GM19372 (cell line): ENCODE results near the gene SIRT7.
A peak's percentile ranks its signal among the peaks of the same experiment; 100 is the strongest.
"Not testable (repeated sequence)": the region's sequence is repeated elsewhere in the genome, so short reads cannot be mapped to it uniquely, and the experiment has no call there.

Experiments
- ATAC-seq: cut with Tn5 transposase; IDR thresholded peaks from one replicate; pipeline ENCODE4 v1.9.1; 2021; ENCODE audit warnings: mild to moderate bottlenecking, low read depth, moderate library complexity; ENCODE audit not compliant: unreplicated experiment

Gene SIRT7

GRCh38 chr17:81921996-81922565 lies 4.1 kb upstream of the SIRT7 start:
- ATAC-seq = no peak

- no peak for ATAC-seq
Measured at GRCh38 chr17:81921537-81921862, 3.5 kb upstream of the SIRT7 start.

DNA sequence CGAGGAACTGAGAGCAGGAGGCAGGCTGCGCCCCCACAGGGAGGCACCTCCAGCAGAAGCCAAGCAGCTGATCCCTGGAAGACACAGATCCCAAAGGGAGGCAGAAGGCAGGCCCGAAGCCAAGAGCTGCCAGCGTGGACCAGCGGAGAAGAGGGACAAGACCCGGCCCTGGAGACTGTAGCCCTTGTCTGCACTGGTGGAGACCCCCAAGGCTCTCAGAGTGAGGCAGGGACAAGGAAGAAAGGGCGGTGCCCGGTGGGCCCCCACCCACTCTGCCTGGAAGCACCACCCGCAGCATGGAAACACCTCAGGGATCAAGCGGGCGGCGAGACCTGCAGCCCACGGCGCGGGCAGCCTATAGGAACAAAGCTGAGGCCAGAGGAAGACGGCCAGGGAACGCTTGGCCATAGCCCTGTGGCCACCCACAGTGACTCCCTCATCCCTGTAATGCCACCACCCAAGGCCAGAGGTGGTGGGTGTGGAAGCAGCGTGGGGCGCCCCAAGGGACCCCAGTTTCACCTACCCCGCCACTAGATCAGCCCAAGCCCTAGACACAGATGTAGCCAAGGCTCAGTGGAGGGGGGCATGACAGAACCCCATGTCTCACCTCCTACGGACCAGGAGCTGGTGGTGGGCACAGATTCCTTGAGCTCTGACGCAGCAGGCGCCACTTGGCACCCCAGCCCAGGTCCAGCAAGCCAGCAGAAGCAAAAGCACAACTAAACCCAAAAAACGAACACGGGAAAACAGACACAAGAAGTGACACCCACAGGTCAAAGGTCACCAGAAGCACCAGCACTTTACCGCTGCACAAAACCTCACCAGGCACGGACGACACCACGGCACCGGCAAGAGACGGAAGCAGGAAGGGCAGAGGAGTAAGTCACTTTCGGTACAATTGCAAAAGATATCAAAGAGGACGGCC lies 2.9 kb upstream of the SIRT7 start:
- no peak for ATAC-seq

DNA sequence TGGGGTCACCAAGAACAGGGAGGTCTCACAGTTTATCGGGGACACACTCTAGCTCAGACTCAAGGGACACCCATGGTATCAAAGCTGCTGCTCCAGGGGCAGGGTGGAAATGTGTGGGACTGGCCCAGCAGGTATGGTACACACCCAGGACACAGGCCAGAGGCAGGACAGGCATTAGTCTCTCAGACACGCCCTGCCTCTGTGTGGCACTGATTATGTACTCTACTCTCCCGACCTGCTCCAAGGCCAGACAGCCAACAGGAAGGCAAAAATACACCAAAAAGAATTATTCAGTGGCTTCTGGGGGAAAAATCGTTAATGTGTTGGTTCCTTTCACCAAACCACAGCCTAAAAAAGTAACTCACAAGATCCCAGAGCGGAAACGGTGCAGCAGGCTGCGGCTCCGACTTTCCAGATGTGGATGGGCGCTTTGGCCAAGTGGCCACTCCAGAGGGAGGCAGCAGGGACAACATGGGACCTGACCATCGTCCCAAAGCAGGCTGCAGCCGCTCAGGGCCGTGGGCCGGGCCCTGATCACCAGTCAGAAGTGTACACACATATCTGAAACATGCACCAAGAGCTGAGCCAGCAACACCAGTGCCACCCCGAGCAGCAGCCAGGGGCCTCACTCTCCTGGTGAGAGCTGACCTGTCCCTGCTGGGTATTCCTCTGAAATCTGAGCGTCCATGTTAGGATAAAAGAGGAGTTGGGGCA lies 1.0 kb upstream of the SIRT7 start:
- ATAC-seq = no peak

GRCh38 chr17:81918333-81918669 lies 325 bp upstream of the SIRT7 start:
- ATAC-seq = not testable (repeated sequence)

DNA sequence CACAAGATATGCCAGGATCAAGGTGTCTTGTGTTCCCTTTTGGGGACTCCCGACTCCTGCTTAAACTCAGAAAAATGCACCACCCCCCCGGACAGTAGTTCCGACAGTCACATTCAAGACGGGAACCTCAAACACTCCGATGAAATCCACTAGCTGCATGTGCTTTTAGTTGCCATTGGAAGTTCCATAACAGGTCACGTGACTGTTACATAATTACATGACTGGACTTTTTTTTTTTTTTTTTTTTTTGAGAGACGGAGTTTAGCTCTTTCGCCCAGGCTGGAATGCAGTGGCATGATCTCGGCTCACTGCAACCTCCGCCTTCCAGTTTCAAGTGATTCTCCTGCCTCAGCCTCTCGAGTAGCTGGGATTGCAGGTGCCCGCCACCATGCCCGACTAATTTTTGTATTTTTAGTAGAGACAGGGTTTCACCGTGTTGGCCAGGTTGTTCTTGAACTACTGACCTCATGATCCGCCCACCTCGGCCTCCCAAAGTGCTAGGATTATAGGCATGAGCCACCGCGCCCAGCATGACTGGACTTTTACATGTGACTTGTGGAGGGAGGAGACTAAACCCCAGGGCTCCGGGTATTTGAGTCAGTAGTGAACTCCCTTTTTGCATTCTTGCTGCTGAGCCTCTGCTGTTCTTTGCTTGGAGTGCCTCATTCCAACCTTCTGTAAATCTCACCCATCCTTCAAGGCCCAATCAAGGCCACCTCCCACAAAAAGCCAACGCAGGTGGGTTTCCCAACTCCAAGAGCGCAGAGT lies 1.6 kb downstream of the SIRT7 start:
- ATAC-seq = no peak

GRCh38 chr17:81915331-81915730 lies 2.6 kb downstream of the SIRT7 start:
- no peak for ATAC-seq

GRCh38 chr17:81914103-81914850 lies 3.7 kb downstream of the SIRT7 start:
- no peak for ATAC-seq

DNA sequence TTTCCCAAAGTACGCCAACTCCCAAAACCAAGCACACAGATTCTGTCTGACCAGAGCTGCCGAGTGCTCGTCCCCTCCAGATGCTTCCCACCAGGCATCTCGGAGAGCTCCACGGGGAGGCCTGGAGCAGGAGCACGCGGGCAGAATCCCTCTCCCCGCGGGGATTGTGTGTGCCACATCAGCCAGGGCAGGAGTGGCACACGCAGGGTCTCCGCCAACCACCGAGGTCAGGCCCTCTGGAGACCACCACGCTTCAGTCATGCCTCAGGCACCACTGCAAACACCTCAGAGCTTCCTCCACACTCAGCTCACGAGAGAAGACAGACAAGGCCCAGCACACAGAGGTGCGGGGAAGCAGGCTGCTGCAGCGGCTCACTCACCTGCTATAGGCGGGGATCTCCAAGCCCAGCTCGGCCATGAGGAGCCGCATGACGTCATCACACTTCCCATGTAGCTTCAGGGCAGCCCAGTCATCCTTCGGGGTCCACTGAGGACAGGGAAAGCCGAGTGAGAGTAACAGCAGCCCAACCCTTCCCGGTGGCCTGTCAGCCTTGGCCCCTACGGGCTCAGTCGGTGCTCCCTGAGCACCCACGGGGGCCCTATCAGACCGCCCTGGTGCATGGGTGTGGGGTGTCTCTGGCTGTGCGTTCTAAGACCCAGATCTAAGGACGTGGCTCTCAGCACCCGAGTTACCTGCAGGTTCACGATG lies 4.4 kb downstream of the SIRT7 start:
- ATAC-seq = no peak

DNA sequence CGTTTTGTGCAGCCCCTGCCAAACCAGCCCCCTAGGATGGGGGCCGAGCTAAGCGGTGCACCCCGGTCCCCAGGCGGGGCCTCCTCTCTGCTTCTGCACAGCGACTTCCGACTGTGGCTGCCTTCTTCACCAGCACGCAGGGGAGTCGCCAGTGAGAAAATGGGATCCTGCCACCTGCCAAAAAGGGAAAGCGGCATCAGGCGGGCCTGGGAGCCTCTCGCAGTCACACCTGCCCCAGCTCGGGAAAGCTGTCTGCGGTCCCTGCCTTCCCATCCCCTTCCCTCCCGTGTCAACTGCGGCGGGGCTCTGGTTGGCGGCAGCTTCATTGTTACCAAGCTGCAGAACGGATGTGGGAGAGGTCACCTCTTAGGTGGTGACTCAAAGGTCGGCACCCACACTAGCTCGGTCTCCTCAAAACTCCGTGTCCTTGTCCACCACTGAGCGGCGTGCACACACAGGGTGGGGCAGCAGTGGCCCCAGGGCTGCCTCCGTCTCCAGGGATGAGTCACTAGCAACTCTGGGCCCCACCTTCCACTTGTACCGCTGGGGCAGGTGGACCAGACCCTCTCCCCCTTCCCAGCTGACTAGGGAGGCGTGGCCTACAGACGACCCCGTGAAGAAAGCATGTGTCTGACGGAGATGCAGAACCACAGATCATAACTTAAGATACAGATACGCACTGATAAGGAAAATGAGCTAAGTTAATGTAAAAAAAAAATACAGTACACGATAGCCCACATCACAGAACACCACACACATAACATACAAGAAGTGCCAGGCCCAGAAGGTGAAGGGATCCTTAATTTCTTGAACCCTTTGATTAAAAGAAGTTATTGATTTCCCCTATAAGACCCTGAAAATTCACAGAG lies 5.3 kb downstream of the SIRT7 start:
- no peak for ATAC-seq

GRCh38 chr17:81911969-81912368 lies 6.0 kb downstream of the SIRT7 start:
- no peak for ATAC-seq

DNA sequence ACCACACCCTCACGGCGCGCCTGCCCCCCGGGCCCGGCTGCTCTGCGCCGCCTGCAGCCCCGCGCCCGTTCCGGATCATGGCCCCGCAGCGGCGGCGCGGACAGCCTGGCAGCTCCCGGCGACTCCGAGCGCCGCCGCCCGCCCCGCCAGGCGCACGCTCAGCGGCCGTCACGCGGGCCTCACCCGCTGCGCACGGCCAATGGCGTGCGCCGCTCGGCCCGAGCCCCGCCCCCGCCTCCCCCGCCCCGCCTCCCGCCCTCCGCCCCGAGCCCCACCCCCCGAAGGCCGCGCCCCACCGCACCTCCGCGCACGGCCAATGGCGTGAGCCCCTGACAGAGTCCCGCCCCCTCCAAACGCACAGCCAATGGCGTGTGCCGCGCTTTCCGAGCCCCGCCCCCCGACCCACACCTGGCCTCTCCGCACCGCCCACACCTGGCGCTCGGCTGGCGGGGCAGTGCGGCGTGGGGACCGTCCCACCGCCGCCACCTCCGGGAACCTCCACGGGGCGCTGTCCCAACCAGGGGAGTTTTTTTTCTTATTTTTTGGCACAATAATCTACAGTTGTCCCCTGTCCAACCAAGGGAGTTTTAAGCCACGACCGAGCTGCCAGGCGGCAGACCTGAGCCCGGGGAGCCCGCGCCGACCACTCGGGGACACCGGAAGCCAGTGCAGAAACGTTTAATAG lies 6.6 kb downstream of the SIRT7 start, which contains the start of gene PCYT2:
PCYT2 (minus strand) TSS at position 123 of the 685 bp plus-strand sequence; CDS start at position 79, 44 bp downstream.
- peak; percentile 83 for ATAC-seq

DNA sequence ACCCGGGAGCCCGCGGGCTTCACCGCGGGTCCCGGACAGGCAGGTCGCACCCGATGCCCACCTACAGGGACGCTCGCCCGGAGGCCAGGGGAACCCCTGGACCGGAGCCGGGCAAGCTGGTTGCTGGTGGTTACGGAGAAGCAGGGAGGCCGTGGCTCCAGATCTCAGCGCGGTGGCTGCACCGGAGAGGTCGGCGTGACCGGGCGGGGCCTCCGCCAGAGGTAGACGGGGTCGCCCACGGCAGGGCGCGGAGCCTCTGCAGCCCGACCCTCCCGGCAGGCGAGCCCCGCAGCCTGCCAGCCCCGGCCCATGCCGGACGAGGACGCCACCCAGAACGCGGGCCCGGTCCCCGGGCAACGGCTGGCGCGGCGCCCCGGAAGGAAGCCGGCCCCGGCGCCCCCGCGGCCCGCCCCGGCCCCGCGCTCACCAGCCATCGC lies 7.1 kb downstream of the SIRT7 start:
- no peak for ATAC-seq

GRCh38 chr17:81909966-81910839 lies 7.8 kb downstream of the SIRT7 start:
- ATAC-seq = no peak

DNA sequence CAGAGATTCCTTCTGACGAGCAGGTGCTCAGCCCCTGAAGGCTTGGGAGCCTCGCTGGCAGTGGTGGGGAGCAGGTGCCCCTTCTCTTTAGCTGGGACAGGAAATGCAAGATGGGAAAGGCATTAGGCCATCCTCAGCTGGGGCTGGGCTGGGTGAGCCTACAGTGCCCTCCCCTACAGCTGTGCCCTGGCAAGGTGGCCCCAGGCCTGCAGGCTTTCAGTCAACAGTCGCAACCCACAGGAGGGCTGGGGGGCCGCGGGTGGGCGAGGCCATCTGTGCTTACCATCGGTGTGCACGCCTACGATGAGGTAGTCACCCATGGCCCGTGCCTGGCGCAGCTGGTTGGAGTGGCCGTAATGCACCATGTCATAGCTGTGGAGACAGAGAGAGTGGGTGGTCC lies 8.7 kb downstream of the SIRT7 start:
- no peak for ATAC-seq

DNA sequence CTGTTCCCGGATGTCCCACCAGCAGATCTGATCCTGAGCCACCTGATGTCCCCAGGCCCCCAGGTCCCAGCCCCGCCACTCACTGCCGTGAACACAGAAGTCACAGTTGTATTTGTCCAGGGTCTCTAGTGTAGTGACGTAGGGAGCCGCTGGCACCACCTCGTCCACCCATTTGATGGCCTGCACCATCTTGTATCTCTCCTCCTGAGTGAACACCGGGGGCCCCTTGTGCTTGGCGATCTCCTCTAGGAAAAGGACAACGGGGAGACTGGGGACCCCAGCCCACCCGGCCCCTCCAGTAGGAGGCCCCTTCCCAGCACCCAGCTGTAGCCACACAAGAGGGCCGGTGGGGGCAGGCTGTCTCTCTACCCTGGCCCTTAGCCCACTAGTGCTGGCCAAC lies 9.2 kb downstream of the SIRT7 start:
- ATAC-seq = no peak
